ENCODE results near the gene GULP1. TPM values are rescaled to one million over a fixed set of nuclear protein-coding genes. Genes with fewer than 3 reads are reported as not detected.

GULP1 gene
- total RNA-seq, 1 donor from 2014 or later, result 39.4 TPM

DNA sequence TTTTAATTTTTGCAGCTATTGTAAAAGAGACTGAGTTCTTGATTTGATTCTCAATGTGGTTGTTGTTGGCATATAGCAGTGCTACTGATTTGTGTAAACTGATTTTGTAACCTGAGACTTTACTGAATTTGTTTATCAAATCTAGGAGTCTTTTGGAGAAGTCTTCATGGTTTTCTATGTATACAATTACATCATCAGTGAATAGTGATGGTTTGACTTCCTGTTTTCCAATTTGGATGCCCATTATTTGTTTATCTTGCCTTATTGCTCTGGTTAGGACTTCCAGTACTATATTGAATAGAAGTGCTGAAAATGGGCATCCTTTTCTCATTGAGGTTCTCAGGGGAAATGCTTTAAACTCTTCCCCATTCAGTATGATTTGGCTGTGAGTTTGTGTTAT, 99.7 kb downstream of the GULP1 start:
- H2AFZ ChIP-seq (ENCODE audit: low read depth, low read length), result no peak overlapping the region
- no peak overlapping the region for H3K27ac Mint-ChIP-seq (ENCODE audit: unreplicated experiment)
- no peaks in the 10 kb centered on the region for H3K9me3 Mint-ChIP-seq (ENCODE audit: unreplicated experiment)
- H3K79me2 ChIP-seq (ENCODE audit: insufficient read depth, low read length), result peaks cover 6% of the 10 kb centered on the region
- H3K4me3 Mint-ChIP-seq (ENCODE audit: unreplicated experiment), result no peak overlapping the region
- FAIRE-seq (no peak), DNase-seq (ENCODE audit: low read depth) (no peak)
- no peaks in the 10 kb centered on the region for H3K27me3 ChIP-seq (ENCODE audit: insufficient read depth, low read length)
- no peak for TF ChIP-seq CTCF (IDR thresholded peaks at IDR 0.05; ENCODE audit: insufficient read depth, low read depth, low read length)
- TF ChIP-seq EZH2 (IDR thresholded peaks at IDR 0.05; ENCODE audit: insufficient read depth, low read length), result no peak
- no peaks in the 10 kb centered on the region for H4K20me1 ChIP-seq (ENCODE audit: insufficient read depth, low read length)
- no peak overlapping the region for H3K27ac ChIP-seq (ENCODE audit: low read depth, low read length)
- no peaks in the 10 kb centered on the region for H3K27me3 Mint-ChIP-seq (ENCODE audit: low read depth, unreplicated experiment)
- H3K4me1 Mint-ChIP-seq (ENCODE audit: low read depth, unreplicated experiment), result no peaks in the 10 kb centered on the region
- H3K4me1 ChIP-seq (ENCODE audit: insufficient read depth, low read length), result no peaks in the 10 kb centered on the region
- no peak overlapping the region for H3K4me3 ChIP-seq (ENCODE audit: insufficient read depth, low read depth, low read length)
- no peaks in the 10 kb centered on the region for H3K9me3 ChIP-seq (ENCODE audit: insufficient read depth, low read depth, low read length)
- H3K36me3 ChIP-seq (ENCODE audit: insufficient read depth, low read length), result no peaks in the 10 kb centered on the region
- H3K4me2 ChIP-seq (ENCODE audit: low read length), result no peak overlapping the region
- peaks cover 5% of the 10 kb centered on the region for H3K36me3 Mint-ChIP-seq (ENCODE audit: low read depth, unreplicated experiment)
- H3K9ac ChIP-seq (ENCODE audit: low read length), result no peak overlapping the region

DNA sequence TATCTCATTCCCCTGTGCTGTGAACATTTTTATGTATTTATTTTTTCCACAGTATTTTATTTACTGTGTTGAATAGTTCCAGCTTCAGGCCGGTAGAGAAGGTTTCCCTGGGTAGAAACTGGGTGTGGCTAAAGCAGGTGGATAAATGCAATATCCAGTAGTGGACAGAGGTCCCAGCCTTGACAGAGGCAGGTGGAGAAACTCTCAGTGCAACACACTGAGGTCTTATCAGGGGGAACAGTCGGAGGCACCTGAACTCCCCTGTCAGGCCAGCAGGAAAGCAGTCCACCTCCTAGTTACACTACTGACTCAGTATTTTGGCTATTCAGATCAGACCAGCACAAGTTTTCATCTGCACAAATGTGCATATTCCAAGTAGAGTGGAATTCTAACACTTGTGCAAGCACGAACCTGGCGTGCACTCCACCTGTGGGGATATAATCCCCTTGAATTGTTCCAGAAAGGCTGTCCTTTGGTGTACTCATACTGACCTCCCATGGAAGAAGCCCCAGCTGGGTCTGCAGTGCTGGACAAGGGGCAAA, 103.3 kb downstream of the GULP1 start:
- Mint-ChIP-seq H3K4me1 (ENCODE audit: low read depth, unreplicated experiment) (peaks cover 8% of the 10 kb centered on the region), H3K9me3 (ENCODE audit: unreplicated experiment) (no peaks in the 10 kb centered on the region), H3K27me3 (ENCODE audit: low read depth, unreplicated experiment) (no peaks in the 10 kb centered on the region), H3K36me3 (ENCODE audit: low read depth, unreplicated experiment) (peaks cover 8% of the 10 kb centered on the region), H3K4me3 (ENCODE audit: unreplicated experiment) (no peak overlapping the region), H3K27ac (ENCODE audit: unreplicated experiment) (no peak overlapping the region)
- Histone ChIP-seq H3K4me2 (ENCODE audit: low read length) (no peak overlapping the region), H3K4me1 (ENCODE audit: insufficient read depth, low read length) (peaks cover 7% of the 10 kb centered on the region), H3K36me3 (ENCODE audit: insufficient read depth, low read length) (no peaks in the 10 kb centered on the region), H4K20me1 (ENCODE audit: insufficient read depth, low read length) (no peaks in the 10 kb centered on the region), H3K27me3 (ENCODE audit: insufficient read depth, low read length) (no peaks in the 10 kb centered on the region), H3K79me2 (ENCODE audit: insufficient read depth, low read length) (peaks cover 6% of the 10 kb centered on the region), H3K9ac (ENCODE audit: low read length) (no peak overlapping the region), H3K4me3 (ENCODE audit: insufficient read depth, low read depth, low read length) (no peak overlapping the region), H3K27ac (ENCODE audit: low read depth, low read length) (no peak overlapping the region), H3K9me3 (ENCODE audit: insufficient read depth, low read depth, low read length) (no peaks in the 10 kb centered on the region), H2AFZ (ENCODE audit: low read depth, low read length) (no peak overlapping the region)
- TF ChIP-seq EZH2 (IDR thresholded peaks at IDR 0.05; ENCODE audit: insufficient read depth, low read length), result no peak
- no peak for TF ChIP-seq CTCF (IDR thresholded peaks at IDR 0.05; ENCODE audit: insufficient read depth, low read depth, low read length)
- DNase-seq (ENCODE audit: low read depth) (no peak), FAIRE-seq (no peak)

DNA sequence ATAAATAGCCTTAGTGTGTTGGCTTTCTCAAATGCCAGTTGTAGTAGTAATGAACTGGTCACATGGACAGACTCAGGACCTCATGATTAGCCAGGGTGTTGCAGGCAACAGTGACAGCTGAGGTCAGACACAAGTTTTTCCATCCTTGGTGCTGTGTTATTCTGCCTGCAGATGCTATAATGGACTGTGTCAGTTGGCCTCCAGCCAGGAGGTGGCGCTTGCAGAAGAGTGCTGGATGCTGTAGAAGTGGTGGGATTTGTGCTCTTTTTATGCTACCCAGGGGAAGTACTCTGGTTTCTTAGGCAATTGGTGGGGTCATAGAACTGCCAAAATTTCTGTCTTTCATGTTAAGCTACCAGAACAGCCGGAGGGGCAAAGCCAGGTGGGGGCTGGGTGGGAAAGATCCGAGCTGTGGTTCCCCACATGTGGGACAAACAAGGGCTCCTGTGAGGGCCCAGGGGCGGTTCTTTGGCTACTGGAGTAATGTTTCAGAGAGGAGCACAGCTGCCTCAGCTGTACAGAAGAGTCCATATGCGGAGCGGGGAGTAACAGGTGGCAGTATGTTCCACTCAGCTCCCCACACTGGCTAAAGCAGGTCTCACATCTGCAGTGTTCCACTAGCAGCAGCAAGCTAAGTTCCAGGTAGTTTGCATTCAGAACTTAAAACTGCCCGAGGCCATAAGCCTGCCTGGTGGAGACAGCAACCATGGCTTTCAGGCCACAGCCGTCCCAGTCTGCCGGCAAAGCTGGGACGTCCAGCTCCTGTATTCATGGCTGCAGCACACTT, 104.4 kb downstream of the GULP1 start:
- peaks cover 6% of the 10 kb centered on the region for H3K79me2 ChIP-seq (ENCODE audit: insufficient read depth, low read length)
- no peak overlapping the region for H3K4me3 ChIP-seq (ENCODE audit: insufficient read depth, low read depth, low read length)
- H3K9me3 Mint-ChIP-seq (ENCODE audit: unreplicated experiment), result no peaks in the 10 kb centered on the region
- H3K4me2 ChIP-seq (ENCODE audit: low read length), result no peak overlapping the region
- no peak overlapping the region for H3K27ac ChIP-seq (ENCODE audit: low read depth, low read length)
- peaks cover 8% of the 10 kb centered on the region for H3K4me1 Mint-ChIP-seq (ENCODE audit: low read depth, unreplicated experiment)
- no peaks in the 10 kb centered on the region for H3K27me3 ChIP-seq (ENCODE audit: insufficient read depth, low read length)
- no peaks in the 10 kb centered on the region for H3K9me3 ChIP-seq (ENCODE audit: insufficient read depth, low read depth, low read length)
- peaks cover 8% of the 10 kb centered on the region for H3K36me3 Mint-ChIP-seq (ENCODE audit: low read depth, unreplicated experiment)
- TF ChIP-seq EZH2 (IDR thresholded peaks at IDR 0.05; ENCODE audit: insufficient read depth, low read length), result no peak
- no peak for TF ChIP-seq CTCF (IDR thresholded peaks at IDR 0.05; ENCODE audit: insufficient read depth, low read depth, low read length)
- no peak for DNase-seq (ENCODE audit: low read depth)
- H3K4me1 ChIP-seq (ENCODE audit: insufficient read depth, low read length), result peaks cover 7% of the 10 kb centered on the region
- H3K36me3 ChIP-seq (ENCODE audit: insufficient read depth, low read length), result no peaks in the 10 kb centered on the region
- H3K27ac Mint-ChIP-seq (ENCODE audit: unreplicated experiment), result no peak overlapping the region
- H3K9ac ChIP-seq (ENCODE audit: low read length), result no peak overlapping the region
- no peaks in the 10 kb centered on the region for H3K27me3 Mint-ChIP-seq (ENCODE audit: low read depth, unreplicated experiment)
- no peaks in the 10 kb centered on the region for H4K20me1 ChIP-seq (ENCODE audit: insufficient read depth, low read length)
- H2AFZ ChIP-seq (ENCODE audit: low read depth, low read length), result no peak overlapping the region
- no peak overlapping the region for H3K4me3 Mint-ChIP-seq (ENCODE audit: unreplicated experiment)
- no peak for FAIRE-seq

Data from astrocyte (in vitro differentiated cells and primary cell).